HepG2 (cell line): ENCODE measurements around the gene PFN1. TPM values are rescaled to one million over a fixed set of nuclear protein-coding genes. Genes with fewer than 3 reads are reported as not detected.

Source experiments
- AHR ChIP-seq: IDR thresholded peaks from 2 replicates; pipeline ENCODE4 v1.6.1; 2018; ENCODE audit warnings: missing genetic modification reagents, missing compliant biosample characterization
- ATF7-NPFF ChIP-seq: sonication (generic); formaldehyde crosslinking; IDR thresholded peaks from 2 replicates; pipeline ENCODE4 v1.8.1; 2023; ENCODE audit warnings: mild to moderate bottlenecking, low read depth, missing genetic modification reagents, moderate library complexity
- ATM ChIP-seq: fragments of 450-650 bp; IDR thresholded peaks from 2 replicates; pipeline ENCODE4 v1.7.1; 2017; ENCODE audit warnings: mild to moderate bottlenecking, borderline replicate concordance
- FOXP1 ChIP-seq, 2 experiments: fragments of 450-650 bp in 1 of 2; IDR thresholded peaks; 2 replicates each; pipeline ENCODE4 v1.6.1; 2017 to 2018; ENCODE audit warnings: antibody characterized with exemption in 1 of 2
- HNRNPLL ChIP-seq: fragments of 200-400 bp; formaldehyde crosslinking; IDR thresholded peaks from 2 replicates; pipeline ENCODE4 v1.6.1; 2017; ENCODE audit warnings: mild to moderate bottlenecking, low read depth, low read length; ENCODE audit not compliant: poor library complexity, severe bottlenecking
- NFIB ChIP-seq: sonication (generic); formaldehyde crosslinking; IDR thresholded peaks from 2 replicates; pipeline ENCODE4 v1.9.0; 2021; ENCODE audit warnings: missing genetic modification reagents, mild to moderate bottlenecking, borderline replicate concordance
- NFKB2 ChIP-seq: sonication (generic); formaldehyde crosslinking; IDR thresholded peaks from 2 replicates; pipeline ENCODE4 v1.4.0; 2020; ENCODE audit warnings: missing genetic modification reagents, borderline replicate concordance
- NFRKB ChIP-seq: fragments of 450-650 bp; IDR thresholded peaks from 2 replicates; pipeline ENCODE4 v1.6.1; 2017
- POGZ ChIP-seq: sonication (generic); formaldehyde crosslinking; IDR thresholded peaks from 2 replicates; pipeline ENCODE4 v1.4.0; 2020; ENCODE audit warnings: mild to moderate bottlenecking, missing genetic modification reagents
- POLR2G ChIP-seq: fragments of 200-400 bp; formaldehyde crosslinking; IDR thresholded peaks from 2 replicates; pipeline ENCODE4 v1.6.1; 2018; ENCODE audit warnings: mild to moderate bottlenecking, low read depth, low read length, moderate library complexity
- ZNF207 ChIP-seq: fragments of 450-650 bp; IDR thresholded peaks from 2 replicates; pipeline ENCODE4 v1.6.1; 2016; ENCODE audit warnings: antibody characterized with exemption, borderline replicate concordance
- ZNF589 ChIP-seq: sonication (generic); formaldehyde crosslinking; conservative IDR thresholded peaks from 2 replicates; pipeline ENCODE4 v1.8.0; 2022; ENCODE audit warnings: mild to moderate bottlenecking, moderate library complexity, missing genetic modification reagents
- ZNF674 ChIP-seq: sonication (generic); formaldehyde crosslinking; IDR thresholded peaks from 2 replicates; pipeline ENCODE4 v1.5.0; 2020; ENCODE audit warnings: low read depth, mild to moderate bottlenecking, missing genetic modification reagents
- ZNF724P ChIP-seq: sonication (generic); formaldehyde crosslinking; IDR thresholded peaks from 2 replicates; pipeline ENCODE4 v1.8.0; 2022; ENCODE audit warnings: missing genetic modification reagents, borderline replicate concordance
- ZNF775 ChIP-seq: sonication (generic); formaldehyde crosslinking; IDR thresholded peaks from 2 replicates; pipeline ENCODE4 v1.4.0; 2020; ENCODE audit warnings: missing genetic modification reagents, mild to moderate bottlenecking, moderate library complexity, borderline replicate concordance
- polyA plus RNA-seq, 8 experiments: library from polyadenylated mRNA; depleted of rRNA in 3 of 8; stranded (reverse) in 7 of 8; unstranded in 1 of 8; fragments of >200 nt; fragmentation: Illumina TruSeq in 4 of 8; extraction: Trizol in 4 of 8; gene quantifications; 2 replicates each; pipeline versions ENCODE4 v1.2.1 to v1.2.3, GENCODE V29; 2011 to 2016; ENCODE audit warnings: low read depth in 4 of 8, missing spikeins in 1 of 8, mixed read lengths in 1 of 8; ENCODE audit not compliant: insufficient read depth in 1 of 8
- total RNA-seq, 5 experiments: library from RNA; depleted of rRNA; stranded (reverse); fragments of >200 nt; fragmentation: Illumina TruSeq; extraction: Trizol; gene quantifications; 2 replicates each; pipeline ENCODE4 v1.2.3, GENCODE V29; 2016; ENCODE audit warnings: low read depth in 1 of 5
- TF ChIP-seq, protein P1 (sequence below): sonication (generic); formaldehyde crosslinking; IDR thresholded peaks from 2 replicates; pipeline ENCODE4 v1.5.1; 2020; ENCODE audit warnings: mild to moderate bottlenecking, missing genetic modification reagents
- TF ChIP-seq, protein P2 (sequence below): sonication (generic); formaldehyde crosslinking; IDR thresholded peaks from 2 replicates; pipeline ENCODE4 v1.4.0; 2020; ENCODE audit warnings: missing genetic modification reagents, mild to moderate bottlenecking, borderline replicate concordance
- TF ChIP-seq, protein P3 (sequence below): sonication (generic); formaldehyde crosslinking; IDR thresholded peaks from 2 replicates; pipeline ENCODE4 v1.4.0; 2020; ENCODE audit warnings: missing genetic modification reagents, borderline replicate concordance
- TF ChIP-seq, protein P4 (sequence below): sonication (generic); formaldehyde crosslinking; IDR thresholded peaks from 2 replicates; pipeline ENCODE4 v1.5.0; 2020; ENCODE audit warnings: missing genetic modification reagents
- TF ChIP-seq, protein P5 (sequence below): sonication (generic); formaldehyde crosslinking; IDR thresholded peaks from 2 replicates; pipeline ENCODE4 v1.4.0; 2020; ENCODE audit warnings: missing genetic modification reagents

The PFN1 gene
- total and polyA plus RNA-seq, 2 of the 13 experiments (the other 11 are each of a cell fraction or from before 2014, with no cell fraction given) = 494 to 613 TPM

DNA sequence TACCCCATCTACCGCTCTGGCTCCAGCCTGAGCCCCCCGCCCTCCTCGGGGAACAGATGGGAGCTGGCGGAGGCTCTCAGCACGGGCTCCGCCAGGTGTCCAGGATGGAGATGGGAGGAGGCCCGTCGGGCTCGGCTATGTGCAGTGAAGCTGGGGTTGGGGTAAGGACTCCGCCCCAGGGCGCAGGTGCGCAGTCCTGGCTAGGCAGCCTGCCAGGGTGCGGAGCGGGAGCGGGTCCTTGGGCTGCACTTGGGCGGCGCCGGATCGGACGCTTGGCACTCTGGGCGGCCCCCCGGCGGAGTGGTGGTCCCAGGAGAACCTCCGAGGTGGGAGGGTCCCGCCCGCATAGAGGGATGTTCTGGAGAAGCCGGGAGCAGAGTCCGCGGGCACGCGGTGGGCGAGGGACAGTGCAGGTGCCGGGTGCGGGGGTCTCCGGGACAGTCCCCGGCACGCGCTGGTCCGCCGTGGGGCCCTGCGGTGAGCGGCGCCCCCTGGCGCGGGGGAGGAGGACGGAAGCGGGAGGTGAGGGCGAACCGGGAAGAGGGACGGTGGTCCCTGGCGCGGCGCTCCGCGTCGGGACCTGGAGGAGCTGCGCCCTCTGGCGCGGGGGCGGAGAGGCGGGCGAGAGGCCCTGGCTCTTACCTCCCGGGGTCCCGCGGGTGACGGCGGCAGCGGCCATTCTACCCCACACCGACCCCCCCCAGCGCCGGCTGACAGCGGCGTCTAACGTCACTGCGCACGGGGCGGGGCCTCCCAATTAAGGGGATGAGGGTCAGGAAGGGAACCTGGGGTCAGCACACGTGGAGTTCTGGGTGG, 38.8 kb upstream of the PFN1 start, which contains the start of gene CAMTA2 (continued):
- peak; percentile 73 for TF ChIP-seq POLR2G
- no peak for TF ChIP-seq ZNF775 (CRISPR knock-in tag)
- TF ChIP-seq, protein P1, sequence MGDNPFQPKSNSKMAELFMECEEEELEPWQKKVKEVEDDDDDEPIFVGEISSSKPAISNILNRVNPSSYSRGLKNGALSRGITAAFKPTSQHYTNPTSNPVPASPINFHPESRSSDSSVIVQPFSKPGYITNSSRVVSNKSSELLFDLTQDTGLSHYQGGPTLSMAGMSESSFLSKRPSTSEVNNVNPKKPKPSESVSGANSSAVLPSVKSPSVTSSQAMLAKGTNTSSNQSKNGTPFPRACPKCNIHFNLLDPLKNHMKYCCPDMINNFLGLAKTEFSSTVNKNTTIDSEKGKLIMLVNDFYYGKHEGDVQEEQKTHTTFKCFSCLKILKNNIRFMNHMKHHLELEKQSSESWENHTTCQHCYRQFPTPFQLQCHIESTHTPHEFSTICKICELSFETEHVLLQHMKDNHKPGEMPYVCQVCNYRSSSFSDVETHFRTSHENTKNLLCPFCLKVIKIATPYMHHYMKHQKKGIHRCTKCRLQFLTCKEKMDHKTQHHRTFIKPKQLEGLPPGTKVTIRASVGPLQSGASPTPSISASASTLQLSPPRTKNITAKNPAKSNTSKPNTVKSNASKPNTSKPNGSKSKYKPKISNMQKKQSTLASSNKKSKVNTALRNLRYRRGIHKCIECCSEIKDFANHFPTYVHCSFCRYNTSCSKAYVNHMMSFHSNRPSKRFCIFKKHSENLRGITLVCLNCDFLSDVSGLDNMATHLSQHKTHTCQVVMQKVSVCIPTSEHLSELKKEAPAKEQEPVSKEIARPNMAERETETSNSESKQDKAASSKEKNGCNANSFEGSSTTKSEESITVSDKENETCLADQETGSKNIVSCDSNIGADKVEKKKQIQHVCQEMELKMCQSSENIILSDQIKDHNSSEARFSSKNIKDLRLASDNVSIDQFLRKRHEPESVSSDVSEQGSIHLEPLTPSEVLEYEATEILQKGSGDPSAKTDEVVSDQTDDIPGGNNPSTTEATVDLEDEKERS (CRISPR knock-in tag) = no peak
- TF ChIP-seq ZNF724P (CRISPR knock-in tag) = no peak
- no peak for TF ChIP-seq ATM
- TF ChIP-seq, protein P2, sequence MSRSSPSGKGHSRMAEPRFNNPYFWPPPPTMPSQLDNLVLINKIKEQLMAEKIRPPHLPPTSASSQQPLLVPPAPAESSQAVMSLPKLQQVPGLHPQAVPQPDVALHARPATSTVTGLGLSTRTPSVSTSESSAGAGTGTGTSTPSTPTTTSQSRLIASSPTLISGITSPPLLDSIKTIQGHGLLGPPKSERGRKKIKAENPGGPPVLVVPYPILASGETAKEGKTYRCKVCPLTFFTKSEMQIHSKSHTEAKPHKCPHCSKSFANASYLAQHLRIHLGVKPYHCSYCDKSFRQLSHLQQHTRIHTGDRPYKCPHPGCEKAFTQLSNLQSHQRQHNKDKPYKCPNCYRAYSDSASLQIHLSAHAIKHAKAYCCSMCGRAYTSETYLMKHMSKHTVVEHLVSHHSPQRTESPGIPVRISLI (CRISPR knock-in tag) = no peak; the same call in 1 of the 2 replicates
- no peak for TF ChIP-seq ZNF207
- no peak for TF ChIP-seq FOXP1 (IDR thresholded peaks at IDR 0.05)
- no peak for TF ChIP-seq FOXP1 (CRISPR knock-in tag; IDR thresholded peaks at IDR 0.05)
- no peak for TF ChIP-seq NFIB (CRISPR knock-in tag)
- peak; percentile 77 for TF ChIP-seq POGZ
- TF ChIP-seq NFRKB = no peak
- TF ChIP-seq ATF7-NPFF = peak; percentile 59; the same call in 1 of the 2 replicates
- TF ChIP-seq ZNF589 (CRISPR knock-in tag) = peak; percentile 85
- no peak for TF ChIP-seq AHR (CRISPR knock-in tag)
- TF ChIP-seq, protein P3, sequence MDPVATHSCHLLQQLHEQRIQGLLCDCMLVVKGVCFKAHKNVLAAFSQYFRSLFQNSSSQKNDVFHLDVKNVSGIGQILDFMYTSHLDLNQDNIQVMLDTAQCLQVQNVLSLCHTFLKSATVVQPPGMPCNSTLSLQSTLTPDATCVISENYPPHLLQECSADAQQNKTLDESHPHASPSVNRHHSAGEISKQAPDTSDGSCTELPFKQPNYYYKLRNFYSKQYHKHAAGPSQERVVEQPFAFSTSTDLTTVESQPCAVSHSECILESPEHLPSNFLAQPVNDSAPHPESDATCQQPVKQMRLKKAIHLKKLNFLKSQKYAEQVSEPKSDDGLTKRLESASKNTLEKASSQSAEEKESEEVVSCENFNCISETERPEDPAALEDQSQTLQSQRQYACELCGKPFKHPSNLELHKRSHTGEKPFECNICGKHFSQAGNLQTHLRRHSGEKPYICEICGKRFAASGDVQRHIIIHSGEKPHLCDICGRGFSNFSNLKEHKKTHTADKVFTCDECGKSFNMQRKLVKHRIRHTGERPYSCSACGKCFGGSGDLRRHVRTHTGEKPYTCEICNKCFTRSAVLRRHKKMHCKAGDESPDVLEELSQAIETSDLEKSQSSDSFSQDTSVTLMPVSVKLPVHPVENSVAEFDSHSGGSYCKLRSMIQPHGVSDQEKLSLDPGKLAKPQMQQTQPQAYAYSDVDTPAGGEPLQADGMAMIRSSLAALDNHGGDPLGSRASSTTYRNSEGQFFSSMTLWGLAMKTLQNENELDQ = no peak
- TF ChIP-seq HNRNPLL = peak; percentile 39
- TF ChIP-seq ZNF674 (CRISPR knock-in tag) = no peak; the same call in 1 of the 2 replicates
- TF ChIP-seq, protein P4, sequence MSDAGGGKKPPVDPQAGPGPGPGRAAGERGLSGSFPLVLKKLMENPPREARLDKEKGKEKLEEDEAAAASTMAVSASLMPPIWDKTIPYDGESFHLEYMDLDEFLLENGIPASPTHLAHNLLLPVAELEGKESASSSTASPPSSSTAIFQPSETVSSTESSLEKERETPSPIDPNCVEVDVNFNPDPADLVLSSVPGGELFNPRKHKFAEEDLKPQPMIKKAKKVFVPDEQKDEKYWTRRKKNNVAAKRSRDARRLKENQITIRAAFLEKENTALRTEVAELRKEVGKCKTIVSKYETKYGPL (CRISPR knock-in tag) = no peak
- no peak for TF ChIP-seq NFKB2 (CRISPR knock-in tag)
- TF ChIP-seq, protein P5, sequence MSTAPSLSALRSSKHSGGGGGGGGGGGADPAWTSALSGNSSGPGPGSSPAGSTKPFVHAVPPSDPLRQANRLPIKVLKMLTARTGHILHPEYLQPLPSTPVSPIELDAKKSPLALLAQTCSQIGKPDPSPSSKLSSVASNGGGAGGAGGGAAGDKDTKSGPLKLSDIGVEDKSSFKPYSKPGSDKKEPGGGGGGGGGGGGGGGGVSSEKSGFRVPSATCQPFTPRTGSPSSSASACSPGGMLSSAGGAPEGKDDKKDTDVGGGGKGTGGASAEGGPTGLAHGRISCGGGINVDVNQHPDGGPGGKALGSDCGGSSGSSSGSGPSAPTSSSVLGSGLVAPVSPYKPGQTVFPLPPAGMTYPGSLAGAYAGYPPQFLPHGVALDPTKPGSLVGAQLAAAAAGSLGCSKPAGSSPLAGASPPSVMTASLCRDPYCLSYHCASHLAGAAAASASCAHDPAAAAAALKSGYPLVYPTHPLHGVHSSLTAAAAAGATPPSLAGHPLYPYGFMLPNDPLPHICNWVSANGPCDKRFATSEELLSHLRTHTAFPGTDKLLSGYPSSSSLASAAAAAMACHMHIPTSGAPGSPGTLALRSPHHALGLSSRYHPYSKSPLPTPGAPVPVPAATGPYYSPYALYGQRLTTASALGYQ = no peak
